Vagina (tissue), 2 donors: Measurements from ENCODE around the gene SRRM4. TPM values are rescaled to one million over a fixed set of nuclear protein-coding genes. Genes with fewer than 3 reads are reported as not detected.

Experiments
- DNase-seq, 2 donors: peaks; one replicate each; pipeline ENCODE4 v3.0.0-alpha.2; 2017; ENCODE audit errors: extremely low spot score in 2 of 2
- H3K27ac ChIP-seq: fragments of 200-600 bp; sonication (generic); one replicate; pipeline ENCODE4 v1.5.1; 2019
- H3K27me3 ChIP-seq: fragments of 200-600 bp; sonication (generic); one replicate; pipeline ENCODE4 v1.5.1; 2019
- H3K36me3 ChIP-seq, 2 donors: fragments of 200-600 bp; sonication (generic); one replicate each; pipeline ENCODE4 v1.5.1; 2017 to 2019
- H3K4me1 ChIP-seq: fragments of 200-600 bp; sonication (generic); one replicate; pipeline ENCODE4 v1.5.1; 2019
- H3K4me3 ChIP-seq, 2 donors: fragments of 200-600 bp; sonication (generic); 1 replicate in 1 of 2; 2 replicates in 1 of 2; pipeline ENCODE4 v1.5.1; 2016 to 2019
- H3K9me3 ChIP-seq: fragments of 200-600 bp; sonication (generic); one replicate; pipeline ENCODE4 v1.5.1; 2019
- CTCF ChIP-seq, 3 experiments: fragments of 450-650 bp in 2 of 3; fragments of 200-600 bp in 1 of 3; sonication (generic) in 1 of 3; IDR thresholded peaks; one replicate each; pipeline ENCODE4 v1.5.1; 2017 to 2019; ENCODE audit warnings: antibody characterized with exemption in 3 of 3, mild to moderate bottlenecking in 2 of 3, moderate library complexity in 2 of 3
- POLR2A ChIP-seq, 2 donors: fragments of 450-650 bp; IDR thresholded peaks; one replicate each; pipeline ENCODE4 v1.6.1; 2017; ENCODE audit warnings: antibody characterized with exemption in 2 of 2, mild to moderate bottlenecking in 2 of 2, moderate library complexity in 2 of 2
- POLR2AphosphoS5 ChIP-seq, 2 donors: sonication (generic); formaldehyde crosslinking; IDR thresholded peaks; one replicate each; pipeline ENCODE4 v1.9.0; 2017; ENCODE audit warnings: antibody characterized with exemption in 2 of 2, mild to moderate bottlenecking in 2 of 2, low read depth in 1 of 2; ENCODE audit not compliant: insufficient read depth in 1 of 2
- intact Hi-C: fragments of 100-400 bp; cut with DNase I; formaldehyde crosslinking; loops from one replicate; pipeline ENCODE4 v1.15.1; 2023
- total RNA-seq: library from RNA; depleted of rRNA; stranded (reverse); fragments of >200 nt; gene quantifications from one replicate; pipeline ENCODE4 v1.2.3, GENCODE V29; 2016

Gene SRRM4
- total RNA-seq, 1 donor from 2014 or later, result under 0.01 TPM

- DNase-seq, result no peak
- Histone ChIP-seq H3K27me3 (no peaks in the 10 kb centered on the region), H3K4me3 (peak overlapping the region; percentile 61 to 65), H3K36me3 (no peaks in the 10 kb centered on the region), H3K4me1 (peaks cover 56% of the 10 kb centered on the region), H3K27ac (peak overlapping the region; percentile 95), H3K9me3 (no peaks in the 10 kb centered on the region)
- intact Hi-C loops, result no loop called here
- TF ChIP-seq CTCF (IDR thresholded peaks at IDR 0.05), result no peak
- TF ChIP-seq POLR2A (IDR thresholded peaks at IDR 0.05), result no peak
- TF ChIP-seq POLR2AphosphoS5 (IDR thresholded peaks at IDR 0.05; ENCODE audit: insufficient read depth in 1 of 2, low read depth in 1 of 2), result peak in 1 of 2 donors; percentile 19
Observed at GRCh38 chr12:119179335-119180021, 198.1 kb downstream of the SRRM4 start.

- Histone ChIP-seq H3K4me1 (peaks cover 56% of the 10 kb centered on the region), H3K27me3 (no peaks in the 10 kb centered on the region), H3K4me3 (peak overlapping the region; percentile 61 to 65), H3K9me3 (no peaks in the 10 kb centered on the region), H3K27ac (peak overlapping the region; percentile 95), H3K36me3 (no peaks in the 10 kb centered on the region)
- peak; percentile 10 to 70 for TF ChIP-seq POLR2AphosphoS5 (IDR thresholded peaks at IDR 0.05; ENCODE audit: insufficient read depth in 1 of 2, low read depth in 1 of 2)
- no peak for TF ChIP-seq CTCF (IDR thresholded peaks at IDR 0.05)
- TF ChIP-seq POLR2A (IDR thresholded peaks at IDR 0.05), result no peak
- intact Hi-C loops, result no loop called here
- DNase-seq, result no peak
Observed at GRCh38 chr12:119180380-119181040, 199.2 kb downstream of the SRRM4 start.

- Histone ChIP-seq H3K27me3 (no peaks in the 10 kb centered on the region), H3K36me3 (no peaks in the 10 kb centered on the region), H3K4me3 (peak overlapping the region; percentile 61 to 65), H3K9me3 (no peaks in the 10 kb centered on the region), H3K4me1 (peaks cover 50% of the 10 kb centered on the region), H3K27ac (peak overlapping the region; percentile 95)
- intact Hi-C loops, result no loop called here
- DNase-seq, result no peak
- TF ChIP-seq POLR2A (IDR thresholded peaks at IDR 0.05) (no peak), CTCF (IDR thresholded peaks at IDR 0.05) (no peak), POLR2AphosphoS5 (IDR thresholded peaks at IDR 0.05; ENCODE audit: insufficient read depth in 1 of 2, low read depth in 1 of 2) (no peak)
Observed at GRCh38 chr12:119181202-119181601, 199.9 kb downstream of the SRRM4 start.

- intact Hi-C loops, result no loop called here
- Histone ChIP-seq H3K27me3 (no peaks in the 10 kb centered on the region), H3K9me3 (no peaks in the 10 kb centered on the region), H3K4me3 (peak overlapping the region; percentile 61 to 65), H3K36me3 (no peaks in the 10 kb centered on the region), H3K27ac (peak overlapping the region; percentile 54), H3K4me1 (peaks cover 45% of the 10 kb centered on the region)
- TF ChIP-seq POLR2AphosphoS5 (IDR thresholded peaks at IDR 0.05; ENCODE audit: insufficient read depth in 1 of 2, low read depth in 1 of 2) (no peak), CTCF (IDR thresholded peaks at IDR 0.05) (no peak), POLR2A (IDR thresholded peaks at IDR 0.05) (no peak)
- no peak for DNase-seq
Observed at GRCh38 chr12:119181944-119182343, 200.6 kb downstream of the SRRM4 start.
